B cell (primary cell): ENCODE measurements around the gene CNPPD1. TPM values are rescaled to one million over a fixed set of nuclear protein-coding genes. Genes with fewer than 3 reads are reported as not detected.

Source experiments
- ATAC-seq: fragments of 200-7000 bp; cut with Tn5 transposase; one replicate; pipeline ENCODE4 v1.10.0; 2021; ENCODE audit warnings: low read depth, mild to moderate bottlenecking, moderate number of reproducible peaks, moderate library complexity
- CTCF ChIA-PET: fragments of 350-600 bp; sonication (Branson Sonifier 250); formaldehyde crosslinking; loops from one replicate; lab custom pipeline; 2021; ENCODE audit warnings: antibody characterized with exemption, inconsistent platforms; lab: Charles Lee
- POLR2A ChIA-PET: fragments of 350-600 bp; sonication (Branson Sonifier 250); formaldehyde crosslinking; loops from one replicate; lab custom pipeline; 2021; ENCODE audit warnings: antibody characterized with exemption; lab: Charles Lee
- DNase-seq: peaks from one replicate; pipeline ENCODE4 v3.0.0; 2013
- H2AFZ ChIP-seq: 2 replicates; pipeline ENCODE4 v1.6.1; 2012; ENCODE audit warnings: mild to moderate bottlenecking, low read depth, low read length; ENCODE audit not compliant: insufficient read depth, poor library complexity, severe bottlenecking
- H3K27ac ChIP-seq, 2 donors: 1 replicate in 1 of 2; 2 replicates in 1 of 2; pipeline ENCODE4 v1.5.1; 2012 to 2013; ENCODE audit warnings: low read length in 2 of 2, mild to moderate bottlenecking in 2 of 2, moderate library complexity in 1 of 2
- H3K27me3 ChIP-seq, 4 experiments: fragments of 200-600 bp in 1 of 4; sonication (generic) in 1 of 4; replicated peaks in 1 of 4; 1 replicate in 2 of 4; 2 replicates in 2 of 4; pipeline versions ENCODE4 v1.6.1 to v1.7.0; 2013 to 2016; ENCODE audit warnings: low read length in 3 of 4, mild to moderate bottlenecking in 2 of 4, mixed read lengths in 1 of 4, moderate library complexity in 1 of 4; ENCODE audit not compliant: insufficient read depth in 4 of 4, control insufficient read depth in 3 of 4; ENCODE audit errors: control extremely low read depth in 1 of 4
- H3K36me3 ChIP-seq, 2 experiments: replicated peaks in 1 of 2; 1 replicate in 1 of 2; 2 replicates in 1 of 2; pipeline versions ENCODE4 v1.6.1 to v1.7.1; 2013; ENCODE audit warnings: low read length in 1 of 2; ENCODE audit not compliant: insufficient read depth in 2 of 2, control insufficient read depth in 1 of 2; ENCODE audit errors: control extremely low read depth in 1 of 2, extremely low read depth in 1 of 2
- H3K4me1 ChIP-seq, 2 donors: fragments of 200-600 bp in 1 of 2; sonication (generic) in 1 of 2; 1 replicate in 1 of 2; 2 replicates in 1 of 2; pipeline versions ENCODE4 v1.5.1 to v1.6.1; 2013 to 2017; ENCODE audit warnings: low read length in 2 of 2; ENCODE audit not compliant: control insufficient read depth in 2 of 2, insufficient read depth in 2 of 2
- H3K4me2 ChIP-seq: replicated peaks from 2 replicates; pipeline ENCODE3; 2012; ENCODE audit warnings: mild to moderate bottlenecking, low read depth, low read length; ENCODE audit not compliant: poor library complexity, severe bottlenecking
- H3K4me3 ChIP-seq, 5 experiments: fragments of 200-600 bp in 1 of 5; sonication (generic) in 1 of 5; 1 replicate in 3 of 5; 2 replicates in 2 of 5; pipeline versions ENCODE4 v1.5.1 to v1.7.0; 2011 to 2016; ENCODE audit warnings: low read length in 4 of 5, mild to moderate bottlenecking in 4 of 5, low read depth in 2 of 5, control low read depth in 1 of 5, moderate library complexity in 1 of 5; ENCODE audit not compliant: insufficient read depth in 1 of 5; ENCODE audit errors: control extremely low read depth in 1 of 5, extremely low read depth in 1 of 5
- H3K79me2 ChIP-seq: fragments of 200-600 bp; sonication (generic); one replicate; pipeline ENCODE4 v1.6.0; 2016; ENCODE audit warnings: low read length; ENCODE audit not compliant: control insufficient read depth, insufficient read depth
- H3K9ac ChIP-seq: fragments of 200-600 bp; sonication (generic); 2 replicates; pipeline ENCODE4 v1.6.1; 2017; ENCODE audit warnings: mild to moderate bottlenecking, low read length, moderate library complexity
- H3K9me3 ChIP-seq, 3 donors: one replicate each; pipeline versions ENCODE4 v1.6.1 to v1.7.1; 2013; ENCODE audit warnings: low read length in 2 of 3; ENCODE audit not compliant: control insufficient read depth in 2 of 3, insufficient read depth in 1 of 3; ENCODE audit errors: control extremely low read depth in 1 of 3
- H4K20me1 ChIP-seq: 2 replicates; pipeline ENCODE4 v1.6.0; 2012; ENCODE audit warnings: mild to moderate bottlenecking, low read length; ENCODE audit not compliant: insufficient read depth, control insufficient read depth, poor library complexity, severe bottlenecking
- H3K27ac Mint-ChIP-seq: one replicate; pipeline ENCODE4 v1.8.0; 2021; ENCODE audit warnings: mixed read lengths
- H3K27me3 Mint-ChIP-seq: one replicate; pipeline ENCODE4 v1.8.0; 2021; ENCODE audit warnings: mixed read lengths
- H3K4me1 Mint-ChIP-seq: one replicate; pipeline ENCODE4 v1.8.0; 2021; ENCODE audit warnings: mixed read lengths
- H3K4me3 Mint-ChIP-seq: one replicate; pipeline ENCODE4 v1.8.0; 2021; ENCODE audit warnings: mixed read lengths
- H3K9me3 Mint-ChIP-seq: one replicate; pipeline ENCODE4 v1.8.0; 2022; ENCODE audit warnings: mixed read lengths; ENCODE audit not compliant: insufficient read depth
- CTCF ChIP-seq: fragments of 200-600 bp; IDR thresholded peaks from one replicate; pipeline ENCODE4 v1.8.0; 2022; ENCODE audit warnings: antibody characterized with exemption, mild to moderate bottlenecking
- EZH2 ChIP-seq: IDR thresholded peaks from 2 replicates; pipeline ENCODE4 v1.6.1; 2012; ENCODE audit warnings: borderline replicate concordance, low read depth, mild to moderate bottlenecking, moderate library complexity, low read length; ENCODE audit not compliant: insufficient read depth, poor library complexity, severe bottlenecking
- WGBS: methylation state at CpG from one replicate; pipeline ENCODE4 v1.1.5; 2013; ENCODE audit warnings: missing lambda C conversion rate; ENCODE audit not compliant: insufficient coverage; 5-methylcytosine and 5-hydroxymethylcytosine counted together
- intact Hi-C: fragments of 100-400 bp; cut with micrococcal nuclease; formaldehyde crosslinking; loops from one replicate; pipeline ENCODE4 v1.10.0; 2022
- polyA plus RNA-seq: library from polyadenylated mRNA; depleted of rRNA; stranded (reverse); fragments of >200 nt; gene quantifications from 2 replicates; pipeline ENCODE4 v1.2.3, GENCODE V29; 2012
- total RNA-seq, 2 donors: library from RNA; stranded (reverse); fragments of 120-200 nt in 1 of 2; gene quantifications; 1 replicate in 1 of 2; 2 replicates in 1 of 2; pipeline versions ENCODE4 v1.2.3 to v1.2.4, GENCODE V29; 2013 to 2022

Gene CNPPD1
- total and polyA plus RNA-seq, 2 donors (not counting 1 experiment from before 2014, with no cell fraction given): 150 to 159 TPM

GRCh38 chr2:219131327-219131726, 45.4 kb downstream of the CNPPD1 start:
- ChIA-PET POLR2A (no interaction called here), CTCF (interaction anchor here (1.1 to 1.3 kb wide), 3 partner anchors 12 to 136 kb away, joined by 3 read pairs; no protein-coding TSS in a partner anchor)
- Histone ChIP-seq H3K4me3 (no peak overlapping the region), H2AFZ (no peak overlapping the region), H3K27me3 (no peaks in the 10 kb centered on the region), H3K4me2 (no peak overlapping the region), H3K79me2 (peaks cover 10% of the 10 kb centered on the region), H3K36me3 (peaks cover 1 to 12% of the 10 kb centered on the region in 2 experiments), H3K4me1 (no peaks in the 10 kb centered on the region), H3K9ac (no peak overlapping the region), H3K27ac (no peak overlapping the region), H3K9me3 (no peaks in the 10 kb centered on the region), H4K20me1 (peaks cover 21% of the 10 kb centered on the region)
- 100% methylated on average over 1 of the region's 3 CpGs for WGBS
- no peak for TF ChIP-seq EZH2
- TF ChIP-seq CTCF: no peak
- H3K27ac Mint-ChIP-seq: no peak overlapping the region
- DNase-seq (no peak), ATAC-seq (no peak)
- no peaks in the 10 kb centered on the region for H3K4me1 Mint-ChIP-seq
- intact Hi-C loops: no loop called here
- H3K27me3 Mint-ChIP-seq: no peaks in the 10 kb centered on the region
- no peak overlapping the region for H3K4me3 Mint-ChIP-seq
- H3K9me3 Mint-ChIP-seq: no peaks in the 10 kb centered on the region

GRCh38 chr2:219129589-219129988, 47.1 kb downstream of the CNPPD1 start:
- Histone ChIP-seq H3K4me2 (no peak overlapping the region), H3K9ac (no peak overlapping the region), H2AFZ (no peak overlapping the region), H3K79me2 (peaks cover 10% of the 10 kb centered on the region), H3K4me1 (no peaks in the 10 kb centered on the region), H3K27me3 (no peaks in the 10 kb centered on the region), H3K36me3 (peaks cover 0 to 10% of the 10 kb centered on the region in 2 experiments), H3K27ac (no peak overlapping the region), H3K9me3 (no peaks in the 10 kb centered on the region), H4K20me1 (peaks cover 31% of the 10 kb centered on the region), H3K4me3 (no peak overlapping the region)
- H3K4me3 Mint-ChIP-seq: no peak overlapping the region
- H3K27me3 Mint-ChIP-seq: no peaks in the 10 kb centered on the region
- no peaks in the 10 kb centered on the region for H3K9me3 Mint-ChIP-seq
- ATAC-seq (no peak), DNase-seq (no peak)
- POLR2A ChIA-PET: no interaction called here
- CTCF ChIA-PET: interaction anchor here (1.3 to 3.8 kb wide), 2 partner anchors 10 to 174 kb away, joined by 3 to 19 read pairs; no protein-coding TSS in a partner anchor
- H3K27ac Mint-ChIP-seq: no peak overlapping the region
- no peaks in the 10 kb centered on the region for H3K4me1 Mint-ChIP-seq
- intact Hi-C loops: no loop called here
- TF ChIP-seq CTCF: no peak
- TF ChIP-seq EZH2: no peak
- WGBS: 98% methylated on average over 13 of the region's 16 CpGs
